ENCODE measurements around the gene PTPRJ.

The PTPRJ gene

GRCh38 chr11:47969401-47969800, 11.0 kb upstream of the PTPRJ start:
- DNase-seq: no peak

DNA sequence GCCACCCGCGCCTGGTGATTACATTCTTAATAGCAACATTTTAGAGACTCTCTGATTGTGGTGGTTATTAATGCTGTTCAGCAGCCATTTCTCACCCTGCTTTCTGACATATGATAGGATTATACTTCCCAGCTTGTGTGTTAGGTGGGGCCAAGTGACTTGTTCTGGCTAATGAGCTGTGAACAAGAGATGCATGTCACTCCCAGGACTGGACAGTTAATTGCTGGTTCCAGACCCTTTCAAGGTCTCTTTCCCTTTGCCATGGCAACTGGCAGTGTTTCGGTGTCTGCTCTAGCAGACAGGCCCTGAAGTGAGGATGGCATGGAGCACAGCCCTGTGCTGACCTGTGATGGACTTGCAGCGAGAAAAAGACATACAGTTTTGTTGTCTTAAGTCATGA, 8.9 kb upstream of the PTPRJ start:
- no peak for DNase-seq

DNA sequence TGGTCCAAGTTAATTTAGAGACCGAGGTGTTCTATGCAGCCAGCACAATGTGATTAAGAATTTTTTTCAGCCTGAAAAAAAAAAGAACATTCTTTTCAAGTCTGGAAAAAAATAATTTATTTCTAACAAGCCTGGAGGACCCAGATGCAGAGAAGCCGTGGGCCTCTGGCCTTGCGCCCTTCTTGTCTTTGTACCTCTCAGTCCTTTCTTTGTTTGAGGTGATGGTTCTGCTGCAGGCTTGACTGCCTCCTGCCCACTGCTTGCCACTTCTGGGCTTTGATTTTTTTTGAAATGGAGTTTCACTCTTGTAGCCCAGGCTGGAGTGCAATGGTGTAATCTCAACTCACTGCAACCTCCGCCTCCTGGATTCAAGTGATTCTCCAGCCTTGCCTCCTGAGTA, 7.2 kb upstream of the PTPRJ start:
- no peak for DNase-seq

- DNase-seq: no peak
These were observed 3.4 kb upstream of the PTPRJ start for GRCh38 chr11:47976931-47977330.

GRCh38 chr11:47977623-47978022, 2.7 kb upstream of the PTPRJ start:
- no peak for DNase-seq

GRCh38 chr11:47979378-47980087, 826 bp upstream of the PTPRJ start:
- DNase-seq: no peak

- no peak for DNase-seq
These were observed 705 bp downstream of the PTPRJ start for GRCh38 chr11:47980907-47981621.

DNA sequence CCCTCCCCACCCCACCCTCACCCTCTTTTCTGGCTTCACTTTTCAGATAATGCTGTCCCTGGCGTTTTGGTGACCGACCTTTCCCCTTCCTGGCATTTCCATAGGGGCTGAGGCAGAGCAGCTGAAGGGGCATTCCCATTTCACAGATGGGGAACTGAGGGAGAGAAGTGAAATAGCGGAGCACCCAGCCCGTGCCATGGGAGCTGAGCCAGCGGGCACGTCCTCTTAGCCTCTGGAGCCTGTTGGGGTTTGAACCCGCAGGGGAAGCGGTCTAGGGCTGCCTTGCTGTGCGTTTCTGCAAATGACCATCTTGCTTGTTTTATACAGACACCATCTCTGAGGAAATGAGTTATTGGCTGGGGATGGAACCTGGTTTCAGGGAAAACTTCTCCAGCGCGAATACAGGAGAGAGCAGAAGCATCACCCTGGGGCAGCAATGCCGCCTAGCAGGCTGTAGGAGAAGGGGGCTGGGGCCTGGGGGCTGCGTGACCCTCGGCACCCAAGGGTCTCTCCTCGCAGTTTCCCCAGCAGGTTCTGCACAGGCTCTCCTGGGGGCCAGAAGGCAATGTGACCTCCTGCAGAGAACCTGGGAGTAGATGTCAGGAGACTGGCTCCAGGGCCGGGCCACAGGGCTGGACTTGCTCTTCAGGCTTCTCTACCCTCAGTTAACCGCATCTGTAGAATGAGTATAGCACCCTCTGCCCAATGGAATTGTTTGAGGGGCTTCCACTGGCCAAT, 1.5 kb downstream of the PTPRJ start:
- no peak for DNase-seq

DNA sequence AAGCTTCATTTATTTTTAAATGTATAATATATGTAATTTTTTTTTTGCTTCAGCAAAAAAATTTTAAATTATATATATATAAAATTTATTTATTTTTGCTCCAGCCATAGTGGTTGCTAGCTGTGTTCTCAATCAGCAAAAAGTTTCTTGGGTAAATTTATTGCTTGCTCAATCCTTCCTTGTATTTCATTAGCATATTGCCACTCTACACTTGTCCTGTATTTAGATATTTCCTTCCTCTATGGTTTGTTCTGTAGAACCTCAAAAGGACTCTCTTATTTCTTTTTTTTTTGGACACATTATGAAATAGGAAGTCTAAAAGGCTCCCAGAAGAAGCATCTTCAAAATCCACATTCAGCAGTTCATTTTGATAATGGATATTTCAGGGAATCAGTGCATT, 2.3 kb downstream of the PTPRJ start:
- no peak for DNase-seq

DNA sequence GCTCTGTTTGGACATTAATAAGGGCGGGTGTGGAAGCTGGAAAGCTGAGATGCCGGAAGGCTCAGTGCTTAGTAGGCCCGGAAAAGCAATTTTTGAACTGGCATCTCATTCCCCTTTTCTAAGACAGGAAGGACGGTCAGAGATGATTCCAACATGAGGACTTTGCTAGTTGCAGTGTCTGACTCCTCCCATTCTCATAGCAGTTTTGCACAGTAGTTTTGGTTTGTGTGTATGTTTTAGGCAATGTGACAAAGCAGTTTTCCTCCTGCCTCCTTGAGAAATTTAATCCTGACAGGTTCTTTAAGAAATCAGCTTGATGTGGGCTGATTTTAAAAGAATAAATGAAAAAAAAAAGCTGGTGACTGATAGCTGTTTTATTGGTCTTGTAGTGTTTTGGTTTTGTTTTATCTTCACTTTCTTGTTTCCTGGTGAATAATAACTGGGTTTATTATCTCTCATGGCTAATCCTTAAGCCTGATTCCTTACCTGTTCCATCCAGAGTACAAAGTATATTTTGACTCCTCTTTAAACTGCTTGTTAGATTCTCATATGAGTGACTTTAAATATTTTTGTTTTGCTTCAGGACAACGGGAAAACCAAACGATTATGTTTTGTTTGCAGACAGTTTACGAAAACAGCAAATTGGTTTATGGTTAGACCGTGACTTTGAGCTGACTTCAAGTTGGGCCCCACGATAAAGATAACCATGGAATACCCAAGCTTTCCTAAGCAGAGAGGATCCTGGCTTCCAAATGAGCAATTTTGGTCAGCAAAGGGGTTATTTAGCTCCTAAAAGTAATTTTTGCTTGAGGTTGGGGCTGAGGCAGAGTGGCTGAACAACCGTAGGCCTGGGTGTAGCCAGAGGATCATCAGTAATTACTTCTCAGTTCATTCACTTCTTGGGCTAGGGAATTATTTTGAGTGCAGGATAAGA, 3.4 kb downstream of the PTPRJ start:
- DNase-seq: no peak

DNA sequence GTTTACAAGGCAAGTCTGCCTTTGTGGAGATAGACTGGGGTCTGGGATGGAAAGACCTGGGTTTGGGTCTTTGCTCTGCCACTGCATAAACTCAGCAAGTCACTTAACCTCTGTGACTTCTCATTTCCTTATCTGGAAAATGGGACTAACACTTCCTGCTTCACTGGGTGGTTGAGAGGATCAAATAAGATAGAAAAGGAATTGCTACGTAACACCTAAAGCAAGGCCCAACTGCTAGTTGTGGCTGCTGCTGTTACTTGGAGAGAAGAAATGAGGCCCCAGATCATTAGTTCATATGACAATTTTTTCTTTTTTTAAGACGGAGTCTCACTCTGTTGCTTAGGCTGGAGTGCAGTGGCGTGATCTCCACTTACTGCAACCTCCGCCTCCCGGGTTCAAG, 5.9 kb downstream of the PTPRJ start:
- no peak for DNase-seq

DNA sequence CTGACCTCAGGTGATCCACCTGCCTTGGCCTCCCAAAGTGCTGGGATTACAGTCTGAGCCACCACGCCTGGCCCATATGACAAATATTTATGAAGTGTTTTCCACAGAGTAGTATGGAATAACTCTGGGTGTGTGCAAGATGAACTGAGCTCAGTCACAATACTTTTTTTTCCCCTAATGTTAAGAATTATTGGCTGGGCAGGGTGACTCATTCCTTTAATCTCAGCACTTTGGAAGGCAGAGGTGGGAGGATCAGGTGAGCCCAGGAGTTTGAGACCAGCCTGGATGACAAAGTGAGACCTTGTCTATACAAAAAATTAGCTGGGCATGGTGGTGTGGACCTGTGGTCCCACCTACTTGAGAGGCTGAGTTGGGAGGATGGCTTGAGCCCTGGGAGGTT, 6.4 kb downstream of the PTPRJ start:
- DNase-seq: no peak

GRCh38 chr11:47987310-47987709, 7.0 kb downstream of the PTPRJ start:
- no peak for DNase-seq

DNA sequence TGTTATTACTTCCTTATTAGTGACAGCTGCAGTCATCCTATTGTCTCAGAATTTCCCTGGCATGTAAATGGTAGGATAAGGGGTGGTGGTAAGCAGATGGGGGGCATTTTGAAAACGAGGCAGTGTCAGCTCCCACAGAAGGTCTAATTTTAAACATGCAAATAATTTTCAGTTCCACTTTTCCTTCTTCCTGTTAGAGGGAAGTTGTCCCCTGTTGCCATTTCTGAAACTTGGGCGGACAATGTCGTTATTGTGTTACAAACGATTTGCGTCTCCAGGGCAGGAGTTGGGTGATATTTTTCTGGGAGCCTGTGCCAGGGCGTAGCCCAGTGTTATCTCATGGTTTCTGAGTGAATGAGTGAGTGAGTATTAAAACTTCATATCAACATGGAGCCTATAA, 7.4 kb downstream of the PTPRJ start:
- DNase-seq: no peak

DNA sequence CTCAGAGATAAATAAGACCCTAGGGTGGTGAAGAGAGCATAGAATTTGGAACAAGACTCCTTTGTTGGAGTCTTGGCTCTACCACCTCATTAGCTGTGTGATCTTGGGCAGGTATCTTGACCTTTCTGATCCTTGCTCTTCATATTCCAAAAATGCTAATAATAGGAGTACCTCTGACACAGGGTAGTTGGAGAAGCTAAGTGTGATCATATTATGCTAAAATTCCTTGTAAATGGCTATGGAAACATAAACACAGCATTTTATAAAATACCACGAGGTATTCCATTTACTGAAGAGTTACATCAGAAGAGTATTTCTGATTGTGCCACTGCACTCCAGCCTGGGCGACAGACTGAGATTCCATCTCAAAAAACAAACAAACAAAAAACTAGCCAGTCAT, 9.4 kb downstream of the PTPRJ start:
- no peak for DNase-seq

DNA sequence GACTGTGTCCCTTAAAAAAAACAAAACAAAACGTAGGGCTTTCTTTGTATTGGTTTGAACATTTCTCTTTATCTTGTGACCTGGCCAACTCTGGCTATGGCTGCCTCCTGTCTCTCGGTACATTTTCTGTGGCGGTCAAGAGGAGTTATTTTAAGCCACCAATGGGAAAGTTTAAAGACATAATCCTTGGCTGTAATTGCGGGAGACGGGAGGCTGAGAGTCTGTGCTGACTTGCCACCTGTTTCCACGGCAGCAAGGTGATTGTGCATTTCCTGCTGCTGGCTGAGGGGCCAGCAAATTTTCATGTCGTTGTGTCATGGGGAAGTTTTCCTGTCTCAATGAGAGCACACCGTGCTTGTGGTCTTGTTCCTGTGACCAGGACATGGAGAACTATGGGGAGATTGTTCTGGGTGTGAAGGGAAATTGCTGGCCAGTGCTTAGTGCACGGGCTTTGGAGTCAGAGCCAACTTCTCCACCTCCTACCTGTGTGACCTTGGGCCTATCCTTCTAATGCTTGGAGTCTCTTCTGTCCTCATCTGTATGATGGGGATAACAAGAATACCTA, 11.0 kb downstream of the PTPRJ start:
- DNase-seq: no peak

DNA sequence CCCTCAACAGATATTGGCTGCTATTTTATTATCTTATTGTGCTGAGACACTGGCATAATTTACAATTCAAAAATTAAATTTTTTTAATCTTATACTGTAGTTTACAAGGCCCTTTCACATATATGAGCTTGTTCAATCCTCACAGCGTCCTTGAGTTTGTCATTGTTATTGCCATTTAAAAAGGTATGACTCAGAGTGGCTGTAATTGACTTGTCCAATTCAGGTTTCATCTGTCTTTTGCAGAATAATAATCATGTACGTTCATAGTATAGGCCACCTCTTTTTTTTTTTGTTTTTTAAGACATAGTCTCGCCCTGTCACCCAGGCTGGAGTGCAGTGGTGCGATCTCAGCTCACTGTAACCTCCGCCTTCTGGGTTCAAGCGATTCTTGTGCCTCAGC, 11.5 kb downstream of the PTPRJ start:
- no peak for DNase-seq

- no peak for DNase-seq
These were observed 12.8 kb downstream of the PTPRJ start for GRCh38 chr11:47992959-47993820.

DNA sequence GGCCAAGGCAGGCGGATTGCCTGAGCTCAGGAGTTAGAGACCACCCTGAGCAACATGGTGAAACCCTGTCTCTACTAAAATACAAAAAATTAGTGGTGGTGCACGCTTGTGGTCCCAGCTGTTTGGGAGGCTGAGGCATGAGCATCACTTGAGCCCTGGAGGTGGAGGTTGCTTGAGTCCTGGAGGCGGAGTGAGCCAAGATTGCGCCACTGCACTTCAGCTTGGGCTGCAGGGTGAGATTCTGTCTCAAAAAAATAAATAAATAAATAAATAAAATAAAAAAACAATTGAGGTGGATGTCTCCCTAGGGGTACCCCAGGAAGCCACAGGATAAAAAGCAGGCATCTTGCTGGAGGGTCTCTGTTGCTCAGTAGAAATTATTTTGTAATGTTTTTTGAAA, 14.1 kb downstream of the PTPRJ start:
- DNase-seq: no peak

DNA sequence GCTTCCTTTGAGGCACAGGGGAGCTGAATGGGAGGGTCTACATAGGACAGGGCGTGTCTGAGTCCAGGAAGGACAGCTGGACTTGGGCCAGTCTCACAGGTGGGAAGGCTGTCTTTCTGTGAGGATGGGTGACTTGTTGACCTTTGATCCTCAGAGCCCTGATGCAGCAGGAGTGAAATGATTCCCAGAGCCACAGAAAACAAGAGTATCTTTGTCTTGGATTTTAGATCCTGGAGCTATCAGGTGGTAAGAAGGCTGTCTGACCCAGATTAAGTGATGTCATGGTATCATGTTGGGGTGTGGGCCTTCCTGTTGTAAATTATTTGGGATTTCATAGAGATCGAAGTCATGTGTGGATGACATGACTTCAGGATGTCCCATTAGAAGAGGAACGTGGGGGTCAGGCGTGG, 15.0 kb downstream of the PTPRJ start:
- DNase-seq: no peak
